GM23338 (cell line): ENCODE results near the gene KCNJ6. TPM values are rescaled to one million over a fixed set of nuclear protein-coding genes. Genes with fewer than 3 reads are reported as not detected.

Experiments used
- ATAC-seq: fragments of 200-7000 bp; cut with Tn5 transposase; 3 replicates; pipeline ENCODE4 v1.9.1; 2020
- DNase-seq: peaks from one replicate; pipeline ENCODE4 v3.0.0-alpha.2; 2015; ENCODE audit warnings: low spot score
- H2AFZ ChIP-seq: fragments of 200-600 bp; sonication (generic); 2 replicates; pipeline ENCODE4 v1.8.0; 2016; ENCODE audit warnings: antibody characterized with exemption, mild to moderate bottlenecking, moderate library complexity
- H3F3A ChIP-seq: fragments of 200-600 bp; sonication (generic); replicated peaks from 2 replicates; pipeline ENCODE4 v1.8.0; 2017; ENCODE audit warnings: antibody characterized with exemption, mixed run types, low read depth
- H3K27ac ChIP-seq: fragments of 200-600 bp; sonication (generic); 2 replicates; pipeline ENCODE4 v1.6.1; 2016; ENCODE audit warnings: low read depth
- H3K27me3 ChIP-seq: fragments of 200-600 bp; sonication (generic); 2 replicates; pipeline ENCODE4 v1.8.0; 2016; ENCODE audit warnings: mild to moderate bottlenecking, mixed run types, moderate library complexity; ENCODE audit not compliant: insufficient read depth
- H3K36me3 ChIP-seq: fragments of 200-600 bp; sonication (generic); 2 replicates; pipeline ENCODE4 v1.8.0; 2016; ENCODE audit warnings: mild to moderate bottlenecking; ENCODE audit not compliant: insufficient read depth
- H3K4me1 ChIP-seq: fragments of 200-600 bp; sonication (generic); 2 replicates; pipeline ENCODE4 v1.8.0; 2016; ENCODE audit warnings: mild to moderate bottlenecking, moderate library complexity; ENCODE audit not compliant: insufficient read depth
- H3K4me2 ChIP-seq: fragments of 200-600 bp; sonication (generic); 2 replicates; pipeline ENCODE4 v1.7.1; 2017; ENCODE audit warnings: mixed run types
- H3K4me3 ChIP-seq: fragments of 200-600 bp; sonication (generic); 2 replicates; pipeline ENCODE4 v1.6.1; 2016; ENCODE audit warnings: mixed run types
- H3K79me2 ChIP-seq: fragments of 200-600 bp; sonication (generic); replicated peaks from 2 replicates; pipeline ENCODE4 v1.8.0; 2017; ENCODE audit warnings: mild to moderate bottlenecking; ENCODE audit not compliant: insufficient read depth
- H3K9me2 ChIP-seq: fragments of 200-600 bp; sonication (generic); 2 replicates; pipeline ENCODE4 v1.8.0; 2017; ENCODE audit not compliant: insufficient read depth
- H4K20me1 ChIP-seq: fragments of 200-600 bp; sonication (generic); replicated peaks from 2 replicates; pipeline ENCODE4 v1.8.0; 2017; ENCODE audit warnings: mild to moderate bottlenecking; ENCODE audit not compliant: insufficient read depth
- H3K27ac Mint-ChIP-seq: 2 replicates; pipeline ENCODE4 v1.8.0; 2020; ENCODE audit warnings: inconsistent platforms, mild to moderate bottlenecking, moderate library complexity, mixed read lengths
- H3K27me3 Mint-ChIP-seq: 3 replicates; pipeline ENCODE4 v1.8.0; 2022; ENCODE audit warnings: low read depth, mild to moderate bottlenecking, moderate library complexity, mixed read lengths, inconsistent platforms; ENCODE audit not compliant: insufficient read depth, poor library complexity
- H3K36me3 Mint-ChIP-seq: 3 replicates; pipeline ENCODE4 v1.8.0; 2021; ENCODE audit warnings: low read depth, mild to moderate bottlenecking, inconsistent platforms, moderate library complexity, mixed read lengths
- H3K4me1 Mint-ChIP-seq: 3 replicates; pipeline ENCODE4 v1.8.0; 2020; ENCODE audit warnings: mild to moderate bottlenecking, inconsistent platforms, mixed read lengths
- H3K4me3 Mint-ChIP-seq: 3 replicates; pipeline ENCODE4 v1.8.0; 2021; ENCODE audit warnings: moderate library complexity, mild to moderate bottlenecking, inconsistent platforms, mixed read lengths
- H3K9me3 Mint-ChIP-seq: 3 replicates; pipeline ENCODE4 v1.8.0; 2020; ENCODE audit warnings: moderate library complexity, mild to moderate bottlenecking, inconsistent platforms, mixed read lengths
- CREB1 ChIP-seq: fragments of 250-450 bp; sonication (Bioruptor Pico); IDR thresholded peaks from 2 replicates; pipeline ENCODE4 v1.5.0; 2020; ENCODE audit warnings: low read depth, mild to moderate bottlenecking, moderate library complexity
- EZH2phosphoT487 ChIP-seq: fragments of 200-600 bp; sonication (generic); IDR thresholded peaks from one replicate; pipeline ENCODE4 v1.8.1; 2018; ENCODE audit warnings: antibody characterized with exemption; ENCODE audit not compliant: unreplicated experiment
- JUNB ChIP-seq: IDR thresholded peaks from one replicate; pipeline ENCODE4 v1.6.1; 2016; ENCODE audit warnings: antibody characterized with exemption; ENCODE audit not compliant: unreplicated experiment
- POLR2AphosphoS5 ChIP-seq: IDR thresholded peaks from 2 replicates; pipeline ENCODE4 v1.6.1; 2016; ENCODE audit warnings: antibody characterized with exemption, low read depth
- ZNF331 ChIP-seq: fragments of 250-450 bp; sonication (Bioruptor Pico); IDR thresholded peaks from 2 replicates; pipeline ENCODE4 v1.5.0; 2020; ENCODE audit warnings: low read depth, mild to moderate bottlenecking, moderate library complexity
- polyA plus RNA-seq: library from polyadenylated mRNA; unstranded; fragments of >200 nt; fragmentation: Nextera tagmentation; extraction: Ambion mirVana; gene quantifications from 2 replicates; pipeline ENCODE4 v1.2.1, GENCODE V29; 2016
- total RNA-seq: library from RNA; depleted of rRNA; stranded (reverse); fragments of >200 nt; shearing (Covaris generic); gene quantifications from 2 replicates; pipeline ENCODE4 v1.2.3, GENCODE V29; 2014
- TF ChIP-seq, protein P1 (sequence below): fragments of 250-450 bp; sonication (Bioruptor Pico); IDR thresholded peaks from 2 replicates; pipeline ENCODE4 v1.5.0; 2020; ENCODE audit warnings: mild to moderate bottlenecking, moderate library complexity
- TF ChIP-seq, protein P2 (sequence below): IDR thresholded peaks from 2 replicates; pipeline ENCODE4 v1.6.1; 2016; ENCODE audit warnings: antibody characterized with exemption
- TF ChIP-seq, protein P3 (sequence below): IDR thresholded peaks from one replicate; pipeline ENCODE4 v1.6.1; 2018; ENCODE audit warnings: antibody characterized with exemption; ENCODE audit not compliant: unreplicated experiment

The KCNJ6 gene
- total and polyA plus RNA-seq, 2 experiments from 2014 or later = 0.48 to 0.52 TPM

DNA sequence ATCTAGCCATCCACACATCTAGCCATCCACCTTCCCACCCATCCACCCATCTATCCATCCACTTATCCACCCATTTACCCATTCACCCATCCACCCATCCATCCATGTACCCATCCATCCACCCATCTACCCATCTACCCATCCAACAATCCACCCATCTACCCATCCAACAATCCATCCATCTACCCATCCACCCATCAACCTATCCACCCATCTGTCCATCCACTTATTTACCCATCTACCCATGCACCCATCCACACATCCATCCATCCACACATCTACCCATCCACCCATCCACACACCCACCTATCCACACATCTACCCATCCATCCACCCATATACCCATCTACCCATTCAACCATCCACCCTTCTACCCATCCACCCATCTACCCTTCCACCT, 311.3 kb downstream of the KCNJ6 start:
- Mint-ChIP-seq H3K4me3 (no peak overlapping the region), H3K9me3 (no peaks in the 10 kb centered on the region; the same call in 2 of the 3 replicates), H3K27me3 (peaks cover 3% of the 10 kb centered on the region), H3K36me3 (no peaks in the 10 kb centered on the region; the same call in 2 of the 3 replicates), H3K27ac (no peak overlapping the region), H3K4me1 (no peaks in the 10 kb centered on the region; the same call in 2 of the 3 replicates)
- no peaks in the 10 kb centered on the region for H3K27me3 ChIP-seq
- ATAC-seq (no peak), DNase-seq (no peak)
- H3K36me3 ChIP-seq = no peaks in the 10 kb centered on the region
- TF ChIP-seq, protein P1, sequence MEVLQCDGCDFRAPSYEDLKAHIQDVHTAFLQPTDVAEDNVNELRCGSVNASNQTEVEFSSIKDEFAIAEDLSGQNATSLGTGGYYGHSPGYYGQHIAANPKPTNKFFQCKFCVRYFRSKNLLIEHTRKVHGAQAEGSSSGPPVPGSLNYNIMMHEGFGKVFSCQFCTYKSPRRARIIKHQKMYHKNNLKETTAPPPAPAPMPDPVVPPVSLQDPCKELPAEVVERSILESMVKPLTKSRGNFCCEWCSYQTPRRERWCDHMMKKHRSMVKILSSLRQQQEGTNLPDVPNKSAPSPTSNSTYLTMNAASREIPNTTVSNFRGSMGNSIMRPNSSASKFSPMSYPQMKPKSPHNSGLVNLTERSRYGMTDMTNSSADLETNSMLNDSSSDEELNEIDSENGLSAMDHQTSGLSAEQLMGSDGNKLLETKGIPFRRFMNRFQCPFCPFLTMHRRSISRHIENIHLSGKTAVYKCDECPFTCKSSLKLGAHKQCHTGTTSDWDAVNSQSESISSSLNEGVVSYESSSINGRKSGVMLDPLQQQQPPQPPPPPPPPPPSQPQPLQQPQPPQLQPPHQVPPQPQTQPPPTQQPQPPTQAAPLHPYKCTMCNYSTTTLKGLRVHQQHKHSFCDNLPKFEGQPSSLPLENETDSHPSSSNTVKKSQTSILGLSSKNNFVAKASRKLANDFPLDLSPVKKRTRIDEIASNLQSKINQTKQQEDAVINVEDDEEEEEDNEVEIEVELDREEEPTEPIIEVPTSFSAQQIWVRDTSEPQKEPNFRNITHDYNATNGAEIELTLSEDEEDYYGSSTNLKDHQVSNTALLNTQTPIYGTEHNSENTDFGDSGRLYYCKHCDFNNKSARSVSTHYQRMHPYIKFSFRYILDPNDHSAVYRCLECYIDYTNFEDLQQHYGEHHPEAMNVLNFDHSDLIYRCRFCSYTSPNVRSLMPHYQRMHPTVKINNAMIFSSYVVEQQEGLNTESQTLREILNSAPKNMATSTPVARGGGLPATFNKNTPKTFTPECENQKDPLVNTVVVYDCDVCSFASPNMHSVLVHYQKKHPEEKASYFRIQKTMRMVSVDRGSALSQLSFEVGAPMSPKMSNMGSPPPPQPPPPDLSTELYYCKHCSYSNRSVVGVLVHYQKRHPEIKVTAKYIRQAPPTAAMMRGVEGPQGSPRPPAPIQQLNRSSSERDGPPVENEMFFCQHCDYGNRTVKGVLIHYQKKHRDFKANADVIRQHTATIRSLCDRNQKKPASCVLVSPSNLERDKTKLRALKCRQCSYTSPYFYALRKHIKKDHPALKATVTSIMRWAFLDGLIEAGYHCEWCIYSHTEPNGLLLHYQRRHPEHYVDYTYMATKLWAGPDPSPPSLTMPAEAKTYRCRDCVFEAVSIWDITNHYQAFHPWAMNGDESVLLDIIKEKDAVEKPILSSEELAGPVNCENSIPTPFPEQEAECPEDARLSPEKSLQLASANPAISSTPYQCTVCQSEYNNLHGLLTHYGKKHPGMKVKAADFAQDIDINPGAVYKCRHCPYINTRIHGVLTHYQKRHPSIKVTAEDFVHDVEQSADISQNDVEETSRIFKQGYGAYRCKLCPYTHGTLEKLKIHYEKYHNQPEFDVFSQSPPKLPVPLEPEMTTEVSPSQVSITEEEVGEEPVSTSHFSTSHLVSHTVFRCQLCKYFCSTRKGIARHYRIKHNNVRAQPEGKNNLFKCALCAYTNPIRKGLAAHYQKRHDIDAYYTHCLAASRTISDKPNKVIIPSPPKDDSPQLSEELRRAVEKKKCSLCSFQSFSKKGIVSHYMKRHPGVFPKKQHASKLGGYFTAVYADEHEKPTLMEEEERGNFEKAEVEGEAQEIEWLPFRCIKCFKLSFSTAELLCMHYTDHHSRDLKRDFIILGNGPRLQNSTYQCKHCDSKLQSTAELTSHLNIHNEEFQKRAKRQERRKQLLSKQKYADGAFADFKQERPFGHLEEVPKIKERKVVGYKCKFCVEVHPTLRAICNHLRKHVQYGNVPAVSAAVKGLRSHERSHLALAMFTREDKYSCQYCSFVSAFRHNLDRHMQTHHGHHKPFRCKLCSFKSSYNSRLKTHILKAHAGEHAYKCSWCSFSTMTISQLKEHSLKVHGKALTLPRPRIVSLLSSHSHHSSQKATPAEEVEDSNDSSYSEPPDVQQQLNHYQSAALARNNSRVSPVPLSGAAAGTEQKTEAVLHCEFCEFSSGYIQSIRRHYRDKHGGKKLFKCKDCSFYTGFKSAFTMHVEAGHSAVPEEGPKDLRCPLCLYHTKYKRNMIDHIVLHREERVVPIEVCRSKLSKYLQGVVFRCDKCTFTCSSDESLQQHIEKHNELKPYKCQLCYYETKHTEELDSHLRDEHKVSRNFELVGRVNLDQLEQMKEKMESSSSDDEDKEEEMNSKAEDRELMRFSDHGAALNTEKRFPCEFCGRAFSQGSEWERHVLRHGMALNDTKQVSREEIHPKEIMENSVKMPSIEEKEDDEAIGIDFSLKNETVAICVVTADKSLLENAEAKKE (CRISPR knock-in tag) = no peak
- TF ChIP-seq EZH2phosphoT487 = no peak
- TF ChIP-seq, protein P2, sequence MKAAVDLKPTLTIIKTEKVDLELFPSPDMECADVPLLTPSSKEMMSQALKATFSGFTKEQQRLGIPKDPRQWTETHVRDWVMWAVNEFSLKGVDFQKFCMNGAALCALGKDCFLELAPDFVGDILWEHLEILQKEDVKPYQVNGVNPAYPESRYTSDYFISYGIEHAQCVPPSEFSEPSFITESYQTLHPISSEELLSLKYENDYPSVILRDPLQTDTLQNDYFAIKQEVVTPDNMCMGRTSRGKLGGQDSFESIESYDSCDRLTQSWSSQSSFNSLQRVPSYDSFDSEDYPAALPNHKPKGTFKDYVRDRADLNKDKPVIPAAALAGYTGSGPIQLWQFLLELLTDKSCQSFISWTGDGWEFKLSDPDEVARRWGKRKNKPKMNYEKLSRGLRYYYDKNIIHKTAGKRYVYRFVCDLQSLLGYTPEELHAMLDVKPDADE = no peak
- TF ChIP-seq POLR2AphosphoS5 = no peak
- TF ChIP-seq, protein P3, sequence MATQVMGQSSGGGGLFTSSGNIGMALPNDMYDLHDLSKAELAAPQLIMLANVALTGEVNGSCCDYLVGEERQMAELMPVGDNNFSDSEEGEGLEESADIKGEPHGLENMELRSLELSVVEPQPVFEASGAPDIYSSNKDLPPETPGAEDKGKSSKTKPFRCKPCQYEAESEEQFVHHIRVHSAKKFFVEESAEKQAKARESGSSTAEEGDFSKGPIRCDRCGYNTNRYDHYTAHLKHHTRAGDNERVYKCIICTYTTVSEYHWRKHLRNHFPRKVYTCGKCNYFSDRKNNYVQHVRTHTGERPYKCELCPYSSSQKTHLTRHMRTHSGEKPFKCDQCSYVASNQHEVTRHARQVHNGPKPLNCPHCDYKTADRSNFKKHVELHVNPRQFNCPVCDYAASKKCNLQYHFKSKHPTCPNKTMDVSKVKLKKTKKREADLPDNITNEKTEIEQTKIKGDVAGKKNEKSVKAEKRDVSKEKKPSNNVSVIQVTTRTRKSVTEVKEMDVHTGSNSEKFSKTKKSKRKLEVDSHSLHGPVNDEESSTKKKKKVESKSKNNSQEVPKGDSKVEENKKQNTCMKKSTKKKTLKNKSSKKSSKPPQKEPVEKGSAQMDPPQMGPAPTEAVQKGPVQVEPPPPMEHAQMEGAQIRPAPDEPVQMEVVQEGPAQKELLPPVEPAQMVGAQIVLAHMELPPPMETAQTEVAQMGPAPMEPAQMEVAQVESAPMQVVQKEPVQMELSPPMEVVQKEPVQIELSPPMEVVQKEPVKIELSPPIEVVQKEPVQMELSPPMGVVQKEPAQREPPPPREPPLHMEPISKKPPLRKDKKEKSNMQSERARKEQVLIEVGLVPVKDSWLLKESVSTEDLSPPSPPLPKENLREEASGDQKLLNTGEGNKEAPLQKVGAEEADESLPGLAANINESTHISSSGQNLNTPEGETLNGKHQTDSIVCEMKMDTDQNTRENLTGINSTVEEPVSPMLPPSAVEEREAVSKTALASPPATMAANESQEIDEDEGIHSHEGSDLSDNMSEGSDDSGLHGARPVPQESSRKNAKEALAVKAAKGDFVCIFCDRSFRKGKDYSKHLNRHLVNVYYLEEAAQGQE = no peak
- no peak for TF ChIP-seq ZNF331
- TF ChIP-seq CREB1 (CRISPR knock-in tag) = no peak
- TF ChIP-seq JUNB = no peak
- no peaks in the 10 kb centered on the region for H4K20me1 ChIP-seq
- no peak overlapping the region for H3K4me2 ChIP-seq
- H3K79me2 ChIP-seq = no peaks in the 10 kb centered on the region
- H2AFZ ChIP-seq = no peak overlapping the region
- no peaks in the 10 kb centered on the region for H3F3A ChIP-seq
- H3K27ac ChIP-seq = no peak overlapping the region
- H3K4me1 ChIP-seq = no peaks in the 10 kb centered on the region
- no peak overlapping the region for H3K4me3 ChIP-seq
- peaks cover 42% of the 10 kb centered on the region for H3K9me2 ChIP-seq
